GM18517 (cell line): ENCODE measurements around the gene SYNM.

Source experiments
- ATAC-seq: cut with Tn5 transposase; IDR thresholded peaks from one replicate; pipeline ENCODE4 v1.9.1; 2021; ENCODE audit warnings: mild to moderate bottlenecking, moderate library complexity; ENCODE audit not compliant: unreplicated experiment

The SYNM gene

DNA sequence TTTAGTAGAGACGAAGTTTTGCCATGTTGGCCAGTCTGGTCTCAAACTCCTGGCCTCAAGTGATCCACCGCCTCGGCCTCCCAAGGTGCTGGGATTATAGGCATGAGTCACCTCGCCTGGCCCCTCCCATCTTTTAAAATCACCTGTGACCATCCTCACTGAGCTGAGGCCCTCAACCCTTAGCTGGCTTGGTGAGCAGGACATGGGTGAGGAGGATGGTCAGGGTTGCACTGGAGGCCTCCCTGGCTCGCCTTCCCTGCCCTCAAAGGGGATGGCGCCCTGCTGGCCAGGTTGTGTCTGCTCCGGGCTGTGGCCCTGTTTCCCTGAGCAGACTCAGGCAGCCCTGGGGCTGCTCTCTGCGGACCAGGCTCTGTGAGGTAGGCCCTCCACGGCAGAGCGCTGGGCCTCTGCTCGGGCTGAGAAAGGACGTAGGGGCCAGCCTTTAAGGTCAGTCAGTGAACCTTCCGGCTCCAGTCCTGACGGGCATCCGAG lies 33.7 kb downstream of the SYNM start:
- no peak for ATAC-seq

DNA sequence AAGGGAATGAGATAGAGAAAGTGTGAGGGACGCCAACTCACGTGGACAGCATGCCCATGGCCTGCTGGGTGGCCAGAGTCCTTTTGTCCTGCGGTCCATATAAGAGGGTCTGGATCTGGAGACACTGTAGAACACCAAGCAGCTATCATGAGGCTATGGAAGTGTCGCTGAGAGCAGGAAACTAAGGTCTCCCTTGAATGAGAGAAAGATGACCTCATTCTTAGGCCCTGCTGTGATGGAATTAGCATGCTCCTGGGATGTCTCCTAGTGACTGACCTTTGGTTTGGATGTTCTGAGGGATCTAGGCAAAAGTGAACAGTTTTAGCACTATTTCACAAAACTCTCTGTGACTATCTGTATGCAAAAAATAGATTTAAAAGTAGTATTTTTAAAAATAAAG lies 34.4 kb downstream of the SYNM start:
- ATAC-seq, result no peak

DNA sequence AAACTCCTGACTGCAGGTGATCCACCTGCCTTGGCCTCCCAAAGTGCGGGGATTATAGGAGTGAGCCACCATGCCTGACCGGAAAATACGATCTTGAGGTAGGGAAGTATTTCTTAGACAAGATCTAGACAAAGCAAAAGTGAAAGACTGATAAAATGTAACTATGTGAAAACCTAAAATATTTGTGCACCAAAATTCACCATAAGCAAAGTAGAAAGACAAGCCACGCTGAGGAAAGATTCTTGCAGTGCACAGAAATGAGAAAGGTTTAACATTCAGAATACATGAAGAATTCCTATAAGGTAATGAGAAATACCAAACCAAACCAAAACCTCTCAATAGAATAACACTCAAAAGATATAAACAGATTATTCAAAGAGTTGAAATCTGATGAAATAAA lies 35.7 kb downstream of the SYNM start:
- ATAC-seq, result no peak

GRCh38 chr15:99141943-99142342 lies 37.1 kb downstream of the SYNM start:
- no peak for ATAC-seq

- ATAC-seq, result no peak
These were observed 37.7 kb downstream of the SYNM start for GRCh38 chr15:99142562-99142961.

DNA sequence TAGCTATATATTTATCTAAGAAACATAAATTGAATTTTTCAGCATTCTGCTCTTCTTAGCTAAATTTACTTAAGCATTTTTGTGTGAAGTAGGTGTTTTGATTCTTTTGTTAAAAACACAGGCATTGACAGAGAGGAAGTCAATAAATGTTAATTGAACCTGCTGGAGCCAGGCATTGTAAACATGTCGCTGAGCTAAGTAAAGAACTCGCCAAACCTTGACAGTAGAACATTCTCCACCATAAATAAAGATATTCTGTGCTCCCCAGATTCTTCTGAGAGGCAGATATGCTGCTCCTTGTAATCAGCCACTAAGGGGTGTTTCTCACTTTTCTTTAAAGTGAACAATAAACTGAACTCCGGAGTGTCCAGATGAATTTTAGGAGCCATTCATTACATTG lies 38.4 kb downstream of the SYNM start:
- ATAC-seq, result no peak

DNA sequence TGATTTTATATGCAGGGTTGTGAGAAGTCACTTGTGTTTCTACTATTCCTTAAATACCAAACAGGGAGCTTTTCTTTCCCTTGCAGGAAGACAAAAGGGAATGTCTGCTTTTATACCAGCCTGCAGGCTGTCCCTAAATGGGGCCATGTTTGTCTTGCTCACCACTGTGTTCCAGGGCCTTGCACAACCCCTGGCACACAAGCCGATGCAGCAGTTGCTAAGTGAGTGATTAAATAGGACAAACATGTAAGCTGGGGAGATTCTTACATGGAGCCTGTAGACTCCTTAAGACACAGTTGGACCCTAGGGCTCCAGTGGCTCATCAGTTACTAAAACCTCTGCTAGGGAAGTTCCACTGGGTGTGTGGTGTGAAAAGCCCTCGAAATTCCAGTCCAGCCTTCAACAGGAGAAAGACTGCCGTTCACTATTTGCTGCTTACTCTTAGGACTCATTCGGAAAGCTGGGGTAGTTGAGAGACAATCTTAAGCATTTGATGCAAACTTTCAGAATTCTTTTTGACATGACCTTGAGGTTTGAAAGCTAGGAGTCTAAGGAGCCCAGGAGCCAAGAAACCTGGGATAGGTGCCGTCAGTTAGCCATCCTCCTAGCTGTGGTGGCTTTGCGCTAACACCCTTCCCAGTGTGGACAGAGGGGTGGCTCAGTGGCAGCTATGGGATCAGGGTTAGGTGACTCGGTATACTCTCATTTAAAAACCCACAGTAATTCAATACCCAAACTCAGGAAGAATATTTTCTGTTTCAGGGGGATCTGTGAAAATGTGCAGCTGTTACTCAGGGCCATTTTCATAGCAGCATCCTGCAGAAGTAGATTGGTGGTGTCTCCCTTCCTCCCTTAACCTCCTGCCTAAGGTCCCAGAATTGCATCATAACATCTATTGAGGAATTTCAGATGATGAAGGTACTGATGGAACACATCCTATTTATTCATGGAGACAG lies 39.1 kb downstream of the SYNM start:
- no peak for ATAC-seq

DNA sequence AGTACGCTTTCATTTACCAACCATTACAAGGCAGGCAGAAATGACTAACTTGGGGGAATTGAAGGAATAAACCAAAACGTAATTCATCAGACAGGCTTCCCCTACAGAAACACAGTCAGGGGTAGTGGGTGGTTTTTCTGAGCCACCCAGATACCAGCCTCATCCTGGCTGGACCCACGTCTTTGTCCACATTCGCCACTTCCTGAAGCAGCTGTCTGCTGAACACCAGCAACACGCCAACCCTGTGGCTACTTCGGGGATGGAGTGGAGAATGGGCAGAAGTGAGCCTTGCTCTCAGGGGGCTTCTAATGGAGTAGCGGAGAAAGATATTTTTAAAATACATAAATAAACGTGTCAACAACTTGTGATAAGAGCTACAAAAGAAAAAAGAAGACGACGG lies 40.1 kb downstream of the SYNM start:
- ATAC-seq, result no peak

DNA sequence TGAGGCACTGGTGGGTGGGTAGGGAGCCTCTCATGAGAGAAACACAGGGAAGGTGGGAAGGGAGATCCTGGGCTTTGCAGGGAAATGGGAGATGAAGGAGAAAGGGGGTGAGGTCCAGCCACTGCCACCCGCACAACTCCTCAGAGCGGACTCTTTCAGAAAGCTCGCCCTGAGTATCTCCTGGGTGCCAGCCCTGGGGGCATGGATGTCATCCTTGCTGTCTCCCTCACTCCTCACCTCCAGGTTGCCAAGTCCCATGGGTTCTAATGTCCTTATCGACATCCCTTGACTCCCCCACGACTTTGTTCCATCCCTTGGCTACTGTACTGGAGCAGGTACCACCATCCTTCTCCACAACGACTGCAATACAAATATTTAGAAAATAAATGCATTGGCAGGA lies 40.9 kb downstream of the SYNM start:
- ATAC-seq, result no peak

DNA sequence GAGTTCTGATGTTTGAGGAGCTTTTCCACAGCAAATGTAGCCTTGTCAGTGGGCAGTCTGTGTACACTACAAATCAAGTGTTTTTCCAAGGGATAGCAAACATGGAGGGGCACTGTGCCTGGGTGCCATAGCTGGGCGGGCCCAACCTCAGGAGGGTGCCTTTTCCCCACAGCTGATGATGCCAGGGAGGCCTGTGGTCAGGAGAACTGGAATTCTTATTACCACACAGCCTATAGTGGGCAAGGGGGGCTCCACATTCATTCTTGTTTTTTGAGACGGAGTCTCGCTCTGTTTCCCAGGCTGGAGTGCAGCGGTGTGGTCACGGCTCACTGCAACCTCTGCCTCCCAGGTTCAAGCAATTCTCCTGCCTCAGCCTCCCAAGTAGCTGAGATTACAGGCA lies 41.8 kb downstream of the SYNM start:
- no peak for ATAC-seq

GRCh38 chr15:99148851-99149276 lies 44.0 kb downstream of the SYNM start:
- no peak for ATAC-seq

- no peak for ATAC-seq
These were observed 44.5 kb downstream of the SYNM start for GRCh38 chr15:99149366-99149765.

DNA sequence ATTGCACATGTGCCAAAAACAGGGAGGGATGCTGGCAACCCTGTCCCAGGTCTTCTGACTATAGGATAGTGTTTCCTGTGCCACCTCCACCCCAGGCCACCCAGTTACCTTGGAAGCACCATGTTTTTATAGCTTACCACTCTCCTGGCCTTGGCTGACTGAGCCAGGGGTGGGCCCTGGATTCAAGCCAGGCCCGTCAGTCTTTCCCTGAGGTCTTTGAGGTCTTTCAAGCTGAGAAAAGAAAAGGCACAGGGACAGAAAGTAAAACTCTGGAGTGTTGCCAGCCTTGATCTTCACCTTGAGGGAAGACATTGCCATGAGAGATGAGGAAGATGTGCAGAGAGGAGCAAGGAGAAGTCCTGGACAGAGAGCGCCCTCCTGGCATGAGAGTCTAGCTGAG lies 46.3 kb downstream of the SYNM start:
- ATAC-seq, result no peak

- no peak for ATAC-seq
These were observed 48.2 kb downstream of the SYNM start for GRCh38 chr15:99153026-99153535.

- ATAC-seq, result no peak
These were observed 49.4 kb downstream of the SYNM start for GRCh38 chr15:99154271-99154670.

DNA sequence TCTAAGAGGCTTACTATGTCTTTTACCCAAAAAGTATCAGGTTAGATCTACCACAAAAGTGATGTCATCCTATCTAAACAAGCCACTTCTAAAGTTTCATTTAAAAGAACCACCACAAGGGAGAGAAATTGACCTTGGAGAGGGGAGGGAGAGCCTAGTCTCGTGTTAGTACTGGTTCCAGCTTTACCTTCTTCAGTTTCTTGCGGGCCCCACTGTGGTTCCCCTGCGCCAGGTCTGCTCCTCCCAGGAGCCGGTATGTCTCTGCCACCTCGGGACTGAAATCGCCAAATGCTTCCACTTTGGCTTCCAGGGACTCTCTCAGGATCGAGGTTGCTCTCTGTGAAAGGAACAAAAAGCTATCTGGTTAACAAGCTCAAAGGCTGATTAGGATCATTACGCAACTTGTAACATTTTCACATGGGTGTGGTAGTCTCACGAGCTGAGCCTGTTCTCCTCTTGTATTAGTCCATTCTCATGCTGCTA lies 51.1 kb downstream of the SYNM start:
- no peak for ATAC-seq

DNA sequence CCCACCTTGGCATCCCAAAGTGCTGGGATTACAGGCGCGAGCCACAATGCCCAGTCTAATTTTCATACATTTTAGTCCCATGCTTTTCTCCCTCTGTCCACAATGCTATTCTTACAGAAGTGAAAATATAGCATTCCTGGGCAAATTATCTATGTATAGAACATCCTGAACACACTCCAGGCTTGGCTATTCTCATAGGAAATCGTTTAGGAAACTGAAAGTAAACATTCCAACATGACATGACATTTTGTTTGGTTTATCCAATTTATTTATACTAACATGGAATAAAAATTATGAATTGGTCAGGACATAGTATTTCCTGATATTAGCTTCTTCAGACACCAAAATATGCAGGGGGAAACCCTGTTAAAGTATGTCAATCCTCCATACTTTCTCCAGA lies 52.6 kb downstream of the SYNM start:
- no peak for ATAC-seq

- no peak for ATAC-seq
These were observed 53.9 kb downstream of the SYNM start for GRCh38 chr15:99158626-99159412.

- no peak for ATAC-seq
These were observed 58.6 kb downstream of the SYNM start for GRCh38 chr15:99163271-99164062.

DNA sequence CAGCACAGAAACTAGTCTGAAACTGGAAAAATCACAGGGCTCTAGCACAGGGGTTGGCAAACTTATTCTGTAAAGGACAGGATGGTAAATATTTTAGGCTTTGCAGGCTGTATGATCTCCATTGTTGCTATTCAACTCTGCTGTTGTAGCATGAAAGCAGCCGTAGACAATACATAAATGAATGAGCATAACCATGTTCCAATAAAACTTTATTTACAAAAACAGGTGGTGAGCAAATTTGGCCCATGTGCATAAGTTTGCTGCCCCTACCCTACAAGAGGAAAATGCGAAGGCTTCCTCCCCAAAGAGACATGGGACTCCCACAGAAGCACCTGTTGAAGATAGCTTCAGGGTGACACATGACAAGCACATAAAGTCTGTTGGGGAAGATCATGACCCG lies 59.2 kb downstream of the SYNM start:
- no peak for ATAC-seq
